Sigmoid colon (tissue), 7 donors: ENCODE data around the gene CSF2RB. TPM values are rescaled to one million over a fixed set of nuclear protein-coding genes. Genes with fewer than 3 reads are reported as not detected.

Experiments
- DNase-seq: peaks from one replicate; pipeline ENCODE4 v3.0.0-alpha.2; 2019
- H3K27ac ChIP-seq, 4 donors: fragments of 200-600 bp; sonication (generic); one replicate each; pipeline ENCODE4 v1.5.1; 2016 to 2019; ENCODE audit warnings: mild to moderate bottlenecking in 1 of 4
- H3K27me3 ChIP-seq, 3 donors: fragments of 200-600 bp; sonication (generic); one replicate each; pipeline ENCODE4 v1.5.1; 2019; ENCODE audit warnings: mild to moderate bottlenecking in 1 of 3
- H3K36me3 ChIP-seq, 4 donors: fragments of 200-600 bp; sonication (generic); one replicate each; pipeline ENCODE4 v1.5.1; 2016 to 2019
- H3K4me1 ChIP-seq, 4 donors: fragments of 200-600 bp; sonication (generic); one replicate each; pipeline ENCODE4 v1.5.1; 2017 to 2019
- H3K4me3 ChIP-seq, 4 donors: fragments of 200-600 bp; sonication (generic); one replicate each; pipeline ENCODE4 v1.5.1; 2017 to 2019; ENCODE audit warnings: mild to moderate bottlenecking in 2 of 4, moderate library complexity in 1 of 4
- H3K9me3 ChIP-seq, 4 donors: fragments of 200-600 bp in 3 of 4; sonication (generic) in 3 of 4; one replicate each; pipeline versions ENCODE4 v1.5.1 to v1.6.1; 2013 to 2019
- EP300 ChIP-seq, 4 donors: sonication (generic); formaldehyde crosslinking; IDR thresholded peaks; one replicate each; pipeline ENCODE4 v1.6.1; 2017; ENCODE audit warnings: antibody characterized with exemption in 4 of 4
- POLR2A ChIP-seq, 2 donors: fragments of 450-650 bp; IDR thresholded peaks; one replicate each; pipeline ENCODE4 v1.6.1; 2016; ENCODE audit warnings: antibody characterized with exemption in 2 of 2, mild to moderate bottlenecking in 2 of 2, moderate library complexity in 2 of 2
- POLR2AphosphoS5 ChIP-seq, 4 donors: sonication (generic); formaldehyde crosslinking; IDR thresholded peaks; one replicate each; pipeline ENCODE4 v1.6.1; 2017; ENCODE audit warnings: antibody characterized with exemption in 4 of 4
- WGBS, 2 donors: extraction: QIAGEN DNeasy Blood & Tissue Kit; methylation state at CpG; one replicate each; pipeline ENCODE4 v1.1.7; 2013; 5-methylcytosine and 5-hydroxymethylcytosine counted together
- intact Hi-C: fragments of 100-400 bp; cut with DNase I; formaldehyde crosslinking; loops from one replicate; pipeline ENCODE4 v1.15.1; 2023
- polyA plus RNA-seq, 3 donors: library from polyadenylated mRNA; stranded (reverse); fragments of 200-250 nt; gene quantifications; one replicate each; pipeline ENCODE4 v1.2.3, GENCODE V29; 2013
- total RNA-seq, 4 donors: library from RNA; depleted of rRNA; stranded (reverse); fragments of >200 nt; gene quantifications; one replicate each; pipeline ENCODE4 v1.1.0, GENCODE V29; 2016
- TF ChIP-seq, protein P1 (sequence below), 4 experiments: fragments of 450-650 bp in 3 of 4; fragments of 200-600 bp in 1 of 4; IDR thresholded peaks; one replicate each; pipeline ENCODE4 v1.5.1; 2016 to 2019; ENCODE audit warnings: antibody characterized with exemption in 4 of 4, mild to moderate bottlenecking in 3 of 4, moderate library complexity in 2 of 4
- donor health status: healthy with polysubstance abuse.
- donor health status: Bipolar disorder and iron deficiency.
- donor health status: healthy.

The CSF2RB gene
- total and polyA plus RNA-seq, 7 donors: 0.60 to 11.4 (median 3.7) TPM

DNA sequence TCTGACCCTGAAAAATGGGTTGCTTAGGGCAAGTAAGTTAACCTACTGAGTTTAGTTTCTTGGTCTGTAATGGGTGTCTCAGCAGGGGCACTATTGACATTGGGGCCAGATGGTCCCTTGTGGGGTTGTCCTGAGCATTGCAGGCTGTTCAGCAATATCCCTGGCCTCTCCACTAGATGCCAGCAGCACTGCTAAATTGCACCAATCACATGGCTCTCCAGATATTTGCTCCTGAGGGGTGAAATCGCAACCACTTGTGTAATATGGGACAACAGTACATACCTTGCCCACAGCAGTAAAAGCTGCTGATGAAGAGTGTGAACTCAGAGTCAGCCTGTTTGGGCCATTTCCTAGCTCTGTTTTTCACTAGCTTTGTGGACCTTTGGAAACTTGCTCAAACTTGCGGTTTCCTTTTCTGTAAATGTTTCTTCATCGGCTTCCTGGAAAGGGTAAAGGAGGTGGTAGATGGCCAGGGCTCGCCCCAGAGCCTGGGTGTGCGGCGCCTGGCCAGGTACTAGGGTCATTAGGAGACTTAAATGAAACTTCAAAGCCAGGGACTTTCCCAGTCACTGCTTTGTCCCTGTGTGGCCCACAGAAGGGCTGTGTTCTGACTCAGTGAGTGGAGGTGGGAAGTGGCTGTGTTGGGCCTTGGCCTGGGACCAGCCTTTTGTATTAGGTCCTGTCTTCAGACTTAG, 39.7 kb upstream of the CSF2RB start:
- DNase-seq: no peak
- H3K9me3 ChIP-seq: no peaks in the 10 kb centered on the region
- TF ChIP-seq, protein P1, sequence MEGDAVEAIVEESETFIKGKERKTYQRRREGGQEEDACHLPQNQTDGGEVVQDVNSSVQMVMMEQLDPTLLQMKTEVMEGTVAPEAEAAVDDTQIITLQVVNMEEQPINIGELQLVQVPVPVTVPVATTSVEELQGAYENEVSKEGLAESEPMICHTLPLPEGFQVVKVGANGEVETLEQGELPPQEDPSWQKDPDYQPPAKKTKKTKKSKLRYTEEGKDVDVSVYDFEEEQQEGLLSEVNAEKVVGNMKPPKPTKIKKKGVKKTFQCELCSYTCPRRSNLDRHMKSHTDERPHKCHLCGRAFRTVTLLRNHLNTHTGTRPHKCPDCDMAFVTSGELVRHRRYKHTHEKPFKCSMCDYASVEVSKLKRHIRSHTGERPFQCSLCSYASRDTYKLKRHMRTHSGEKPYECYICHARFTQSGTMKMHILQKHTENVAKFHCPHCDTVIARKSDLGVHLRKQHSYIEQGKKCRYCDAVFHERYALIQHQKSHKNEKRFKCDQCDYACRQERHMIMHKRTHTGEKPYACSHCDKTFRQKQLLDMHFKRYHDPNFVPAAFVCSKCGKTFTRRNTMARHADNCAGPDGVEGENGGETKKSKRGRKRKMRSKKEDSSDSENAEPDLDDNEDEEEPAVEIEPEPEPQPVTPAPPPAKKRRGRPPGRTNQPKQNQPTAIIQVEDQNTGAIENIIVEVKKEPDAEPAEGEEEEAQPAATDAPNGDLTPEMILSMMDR (IDR thresholded peaks at IDR 0.05): peak; percentile 41 to 84 (median 60)
- TF ChIP-seq POLR2AphosphoS5 (IDR thresholded peaks at IDR 0.05): peak in 1 of 4 donors; percentile 8
- no peak for TF ChIP-seq EP300 (IDR thresholded peaks at IDR 0.05)
- H3K36me3 ChIP-seq: no peaks in the 10 kb centered on the region
- H3K27ac ChIP-seq: peak overlapping the region; percentile 23 to 52 (median 43)
- H3K27me3 ChIP-seq: peaks cover 0 to 24% (median 0%) of the 10 kb centered on the region in 3 donors
- H3K4me1 ChIP-seq: peaks cover 0 to 13% (median 12%) of the 10 kb centered on the region in 4 donors
- intact Hi-C loops: loop anchor here (1.0 kb wide), 1 partner anchor 105 kb away; no protein-coding TSS in a partner anchor
- H3K4me3 ChIP-seq: no peak overlapping the region
- 27 to 47% methylated on average over 6 of the region's 6 CpGs for WGBS, 2 donors

DNA sequence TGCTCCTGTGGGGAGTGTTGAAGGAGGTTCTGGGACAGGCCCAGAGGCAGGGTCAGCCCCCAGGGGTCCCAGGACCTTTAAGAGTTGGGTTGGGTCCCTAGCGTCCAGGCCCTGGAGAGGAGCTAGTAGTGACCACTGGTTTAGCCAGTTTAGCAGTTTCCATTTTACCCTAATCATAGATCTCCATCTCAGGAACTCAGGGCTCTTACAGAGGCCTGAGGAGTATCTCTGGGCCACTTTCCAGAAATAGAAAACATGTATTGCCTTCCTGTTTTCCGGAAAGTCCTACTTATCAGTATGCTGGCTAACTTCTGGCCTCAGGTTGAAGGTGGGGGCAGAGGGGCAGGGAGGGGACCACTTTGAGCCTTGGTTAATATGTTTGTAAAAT, 39.1 kb upstream of the CSF2RB start:
- peaks cover 0 to 18% (median 0%) of the 10 kb centered on the region in 3 donors for H3K27me3 ChIP-seq
- 78 to 87% methylated on average over 2 of the region's 2 CpGs for WGBS, 2 donors
- no peaks in the 10 kb centered on the region for H3K36me3 ChIP-seq
- H3K27ac ChIP-seq: peak overlapping the region; percentile 23 to 52 (median 43)
- no peaks in the 10 kb centered on the region for H3K9me3 ChIP-seq
- TF ChIP-seq POLR2AphosphoS5 (IDR thresholded peaks at IDR 0.05): no peak
- no peak for TF ChIP-seq POLR2A (IDR thresholded peaks at IDR 0.05)
- TF ChIP-seq EP300 (IDR thresholded peaks at IDR 0.05): no peak
- TF ChIP-seq, protein P1 (IDR thresholded peaks at IDR 0.05): no peak
- H3K4me1 ChIP-seq: peaks cover 0 to 13% (median 12%) of the 10 kb centered on the region in 4 donors
- no peak overlapping the region for H3K4me3 ChIP-seq
- DNase-seq: no peak
- intact Hi-C loops: no loop called here

DNA sequence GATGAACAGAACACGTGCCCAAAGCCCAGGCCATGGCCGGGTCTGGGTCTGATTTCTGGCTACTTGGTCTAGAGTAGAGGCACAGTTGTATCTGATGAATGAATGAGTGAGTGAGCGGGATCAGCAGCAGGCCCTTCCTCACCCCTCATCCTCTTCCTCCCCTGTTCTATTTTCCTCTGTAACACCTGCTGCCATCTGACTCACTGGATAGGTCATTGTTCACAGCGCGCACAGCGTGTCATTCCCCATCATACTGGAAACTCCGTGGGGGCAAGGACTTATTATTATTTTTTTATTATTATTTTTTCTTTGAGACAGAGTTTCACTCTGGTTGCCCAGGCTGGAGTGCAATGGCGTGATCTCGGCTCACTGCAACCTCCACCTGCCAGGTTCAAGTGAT, 38.7 kb upstream of the CSF2RB start:
- TF ChIP-seq EP300 (IDR thresholded peaks at IDR 0.05): no peak
- TF ChIP-seq, protein P1 (IDR thresholded peaks at IDR 0.05): no peak
- TF ChIP-seq POLR2AphosphoS5 (IDR thresholded peaks at IDR 0.05): no peak
- no peak for TF ChIP-seq POLR2A (IDR thresholded peaks at IDR 0.05)
- H3K27me3 ChIP-seq: peaks cover 0 to 14% (median 0%) of the 10 kb centered on the region in 3 donors
- WGBS, 2 donors: 83 to 90% methylated on average over 9 of the region's 9 CpGs

DNA sequence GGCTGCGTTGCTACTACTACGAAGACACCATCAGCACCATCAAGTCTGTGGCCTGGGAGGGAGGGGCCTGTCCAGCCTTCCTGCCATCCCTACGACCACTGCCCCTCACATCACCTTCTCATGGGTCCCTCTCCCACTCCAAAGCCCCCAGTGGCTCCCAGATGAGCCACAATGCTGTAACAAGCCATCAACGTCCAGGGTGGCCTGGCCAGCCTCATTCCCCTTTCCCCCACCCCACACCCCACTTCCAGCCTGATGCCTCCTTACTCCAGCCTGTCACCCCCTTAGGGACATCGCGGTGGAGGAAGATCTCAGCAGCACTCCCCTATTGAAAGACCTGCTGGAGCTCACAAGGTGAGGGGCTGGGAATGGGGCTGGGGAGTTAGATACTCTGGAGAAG, 37.7 kb upstream of the CSF2RB start:
- no peak overlapping the region for H3K4me3 ChIP-seq
- WGBS, 2 donors: 86 to 88% methylated on average over 6 of the region's 6 CpGs

More for the DNA sequence above, 38.7 kb upstream of the CSF2RB start:
- H3K4me3 ChIP-seq: no peak overlapping the region
- H3K27ac ChIP-seq: peak overlapping the region in 3 of 4 donors; percentile 23 to 52 (median 45)
- no peak for DNase-seq
- no peaks in the 10 kb centered on the region for H3K36me3 ChIP-seq
- intact Hi-C loops: no loop called here
- H3K9me3 ChIP-seq: no peaks in the 10 kb centered on the region
- peaks cover 0 to 13% (median 12%) of the 10 kb centered on the region in 4 donors for H3K4me1 ChIP-seq

More for the DNA sequence above, 37.7 kb upstream of the CSF2RB start:
- TF ChIP-seq, protein P1 (IDR thresholded peaks at IDR 0.05): no peak
- TF ChIP-seq POLR2A (IDR thresholded peaks at IDR 0.05): no peak
- TF ChIP-seq POLR2AphosphoS5 (IDR thresholded peaks at IDR 0.05): no peak
- no peak for TF ChIP-seq EP300 (IDR thresholded peaks at IDR 0.05)
- Histone ChIP-seq H3K27ac (no peak overlapping the region), H3K9me3 (no peaks in the 10 kb centered on the region), H3K27me3 (peaks cover 0 to 7% (median 0%) of the 10 kb centered on the region in 3 donors), H3K36me3 (no peaks in the 10 kb centered on the region), H3K4me1 (peaks cover 0 to 13% (median 12%) of the 10 kb centered on the region in 4 donors)
- intact Hi-C loops: no loop called here
- DNase-seq: no peak
